B cell (primary cell): ENCODE results near the gene TEX10. TPM values are rescaled to one million over a fixed set of nuclear protein-coding genes. Genes with fewer than 3 reads are reported as not detected.

Experiments used
- ATAC-seq: fragments of 200-7000 bp; cut with Tn5 transposase; one replicate; pipeline ENCODE4 v1.10.0; 2021; ENCODE audit warnings: low read depth, mild to moderate bottlenecking, moderate number of reproducible peaks, moderate library complexity
- CTCF ChIA-PET: fragments of 350-600 bp; sonication (Branson Sonifier 250); formaldehyde crosslinking; loops from one replicate; lab custom pipeline; 2021; ENCODE audit warnings: antibody characterized with exemption, inconsistent platforms; lab: Charles Lee
- POLR2A ChIA-PET: fragments of 350-600 bp; sonication (Branson Sonifier 250); formaldehyde crosslinking; loops from one replicate; lab custom pipeline; 2021; ENCODE audit warnings: antibody characterized with exemption; lab: Charles Lee
- DNase-seq: peaks from one replicate; pipeline ENCODE4 v3.0.0; 2013
- H2AFZ ChIP-seq: 2 replicates; pipeline ENCODE4 v1.6.1; 2012; ENCODE audit warnings: mild to moderate bottlenecking, low read depth, low read length; ENCODE audit not compliant: insufficient read depth, poor library complexity, severe bottlenecking
- H3K27ac ChIP-seq, 2 donors: 1 replicate in 1 of 2; 2 replicates in 1 of 2; pipeline ENCODE4 v1.5.1; 2012 to 2013; ENCODE audit warnings: low read length in 2 of 2, mild to moderate bottlenecking in 2 of 2, moderate library complexity in 1 of 2
- H3K27me3 ChIP-seq, 4 experiments: fragments of 200-600 bp in 1 of 4; sonication (generic) in 1 of 4; replicated peaks in 1 of 4; 1 replicate in 2 of 4; 2 replicates in 2 of 4; pipeline versions ENCODE4 v1.6.1 to v1.7.0; 2013 to 2016; ENCODE audit warnings: low read length in 3 of 4, mild to moderate bottlenecking in 2 of 4, mixed read lengths in 1 of 4, moderate library complexity in 1 of 4; ENCODE audit not compliant: insufficient read depth in 4 of 4, control insufficient read depth in 3 of 4; ENCODE audit errors: control extremely low read depth in 1 of 4
- H3K36me3 ChIP-seq, 2 experiments: replicated peaks in 1 of 2; 1 replicate in 1 of 2; 2 replicates in 1 of 2; pipeline versions ENCODE4 v1.6.1 to v1.7.1; 2013; ENCODE audit warnings: low read length in 1 of 2; ENCODE audit not compliant: insufficient read depth in 2 of 2, control insufficient read depth in 1 of 2; ENCODE audit errors: control extremely low read depth in 1 of 2, extremely low read depth in 1 of 2
- H3K4me1 ChIP-seq, 2 donors: fragments of 200-600 bp in 1 of 2; sonication (generic) in 1 of 2; 1 replicate in 1 of 2; 2 replicates in 1 of 2; pipeline versions ENCODE4 v1.5.1 to v1.6.1; 2013 to 2017; ENCODE audit warnings: low read length in 2 of 2; ENCODE audit not compliant: control insufficient read depth in 2 of 2, insufficient read depth in 2 of 2
- H3K4me2 ChIP-seq: replicated peaks from 2 replicates; pipeline ENCODE3; 2012; ENCODE audit warnings: mild to moderate bottlenecking, low read depth, low read length; ENCODE audit not compliant: poor library complexity, severe bottlenecking
- H3K4me3 ChIP-seq, 5 experiments: fragments of 200-600 bp in 1 of 5; sonication (generic) in 1 of 5; 1 replicate in 3 of 5; 2 replicates in 2 of 5; pipeline versions ENCODE4 v1.5.1 to v1.7.0; 2011 to 2016; ENCODE audit warnings: low read length in 4 of 5, mild to moderate bottlenecking in 4 of 5, low read depth in 2 of 5, control low read depth in 1 of 5, moderate library complexity in 1 of 5; ENCODE audit not compliant: insufficient read depth in 1 of 5; ENCODE audit errors: control extremely low read depth in 1 of 5, extremely low read depth in 1 of 5
- H3K79me2 ChIP-seq: fragments of 200-600 bp; sonication (generic); one replicate; pipeline ENCODE4 v1.6.0; 2016; ENCODE audit warnings: low read length; ENCODE audit not compliant: control insufficient read depth, insufficient read depth
- H3K9ac ChIP-seq: fragments of 200-600 bp; sonication (generic); 2 replicates; pipeline ENCODE4 v1.6.1; 2017; ENCODE audit warnings: mild to moderate bottlenecking, low read length, moderate library complexity
- H3K9me3 ChIP-seq, 3 donors: one replicate each; pipeline versions ENCODE4 v1.6.1 to v1.7.1; 2013; ENCODE audit warnings: low read length in 2 of 3; ENCODE audit not compliant: control insufficient read depth in 2 of 3, insufficient read depth in 1 of 3; ENCODE audit errors: control extremely low read depth in 1 of 3
- H4K20me1 ChIP-seq: 2 replicates; pipeline ENCODE4 v1.6.0; 2012; ENCODE audit warnings: mild to moderate bottlenecking, low read length; ENCODE audit not compliant: insufficient read depth, control insufficient read depth, poor library complexity, severe bottlenecking
- H3K27ac Mint-ChIP-seq: one replicate; pipeline ENCODE4 v1.8.0; 2021; ENCODE audit warnings: mixed read lengths
- H3K27me3 Mint-ChIP-seq: one replicate; pipeline ENCODE4 v1.8.0; 2021; ENCODE audit warnings: mixed read lengths
- H3K4me1 Mint-ChIP-seq: one replicate; pipeline ENCODE4 v1.8.0; 2021; ENCODE audit warnings: mixed read lengths
- H3K4me3 Mint-ChIP-seq: one replicate; pipeline ENCODE4 v1.8.0; 2021; ENCODE audit warnings: mixed read lengths
- H3K9me3 Mint-ChIP-seq: one replicate; pipeline ENCODE4 v1.8.0; 2022; ENCODE audit warnings: mixed read lengths; ENCODE audit not compliant: insufficient read depth
- EZH2 ChIP-seq: IDR thresholded peaks from 2 replicates; pipeline ENCODE4 v1.6.1; 2012; ENCODE audit warnings: borderline replicate concordance, low read depth, mild to moderate bottlenecking, moderate library complexity, low read length; ENCODE audit not compliant: insufficient read depth, poor library complexity, severe bottlenecking
- WGBS: methylation state at CpG from one replicate; pipeline ENCODE4 v1.1.5; 2013; ENCODE audit warnings: missing lambda C conversion rate; ENCODE audit not compliant: insufficient coverage; 5-methylcytosine and 5-hydroxymethylcytosine counted together
- intact Hi-C: fragments of 100-400 bp; cut with micrococcal nuclease; formaldehyde crosslinking; loops from one replicate; pipeline ENCODE4 v1.10.0; 2022
- polyA plus RNA-seq: library from polyadenylated mRNA; depleted of rRNA; stranded (reverse); fragments of >200 nt; gene quantifications from 2 replicates; pipeline ENCODE4 v1.2.3, GENCODE V29; 2012
- total RNA-seq, 2 donors: library from RNA; stranded (reverse); fragments of 120-200 nt in 1 of 2; gene quantifications; 1 replicate in 1 of 2; 2 replicates in 1 of 2; pipeline versions ENCODE4 v1.2.3 to v1.2.4, GENCODE V29; 2013 to 2022
- TF ChIP-seq, protein P1 (sequence below): fragments of 200-600 bp; IDR thresholded peaks from one replicate; pipeline ENCODE4 v1.8.0; 2022; ENCODE audit warnings: antibody characterized with exemption, mild to moderate bottlenecking

The TEX10 gene
- total and polyA plus RNA-seq, 2 donors (not counting 1 experiment from before 2014, with no cell fraction given), result 15.5 to 24.9 TPM

DNA sequence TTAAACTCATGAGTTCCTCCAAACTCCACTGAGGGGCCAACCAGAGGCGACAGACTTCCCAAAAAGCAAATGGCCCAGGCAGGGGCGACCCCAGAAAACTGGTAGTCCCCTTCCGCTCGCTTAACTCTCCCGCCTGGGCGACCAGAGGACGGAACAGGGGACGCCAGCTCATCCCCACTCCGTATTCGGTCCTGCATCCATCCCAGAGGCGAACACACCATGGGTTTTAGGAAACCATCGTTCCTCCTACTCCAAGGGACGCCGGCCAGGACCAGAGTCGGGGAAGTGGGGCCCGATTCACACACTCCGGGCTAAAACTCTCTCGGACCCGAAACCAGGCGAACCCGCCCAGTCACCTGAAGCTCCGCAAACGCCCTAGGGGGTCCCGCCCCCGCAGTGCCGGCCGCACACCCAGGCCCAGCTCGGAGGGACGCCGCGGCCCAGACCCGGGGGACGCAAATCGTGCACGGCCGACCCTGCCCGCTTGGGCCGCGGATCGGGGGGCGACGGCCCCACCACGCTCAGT, 478 bp downstream of the TEX10 start:
- no peaks in the 10 kb centered on the region for H3K27me3 ChIP-seq
- H3K9me3 ChIP-seq, result no peaks in the 10 kb centered on the region
- peaks cover under 1 to 2% of the 10 kb centered on the region in 2 experiments for H3K36me3 ChIP-seq
- Mint-ChIP-seq H3K4me1 (peaks cover 67% of the 10 kb centered on the region), H3K27me3 (no peaks in the 10 kb centered on the region), H3K27ac (peak overlapping the region; percentile 83), H3K9me3 (no peaks in the 10 kb centered on the region), H3K4me3 (peak overlapping the region; percentile 93)
- H3K9ac ChIP-seq, result peak overlapping the region; percentile 93
- peaks cover 52% of the 10 kb centered on the region for H3K79me2 ChIP-seq
- peak overlapping the region; percentile 58 to 90 for H3K27ac ChIP-seq
- ATAC-seq, result peak; percentile 25
- peak overlapping the region; percentile 91 for H2AFZ ChIP-seq
- H3K4me1 ChIP-seq, result peaks cover 29 to 30% of the 10 kb centered on the region in 2 donors
- CTCF ChIA-PET, result interaction anchor here (0.6 to 2.6 kb wide), 5 partner anchors 9 to 85 kb away, joined by 3 to 13 read pairs (median 4); partner anchors contain the start of gene MSANTD3
- POLR2A ChIA-PET, result interaction anchor here (1.2 to 1.3 kb wide), 2 partner anchors 30 to 531 kb away, joined by 3 read pairs; no protein-coding TSS in a partner anchor
- DNase-seq, result no peak
- intact Hi-C loops, result loop anchor here (1.0 to 10.0 kb wide), 7 partner anchors 59 to 1180 kb away; partner anchors contain the start of genes ALG2, INVS, NR4A3 and RNF20
- WGBS, result under 1% methylated on average over 43 of the region's 43 CpGs
- peak overlapping the region; percentile 48 to 94 (median 92) for H3K4me3 ChIP-seq
- peaks cover 29% of the 10 kb centered on the region for H4K20me1 ChIP-seq
- H3K4me2 ChIP-seq, result peak overlapping the region; percentile 95
- no peak for TF ChIP-seq EZH2
- TF ChIP-seq, protein P1, sequence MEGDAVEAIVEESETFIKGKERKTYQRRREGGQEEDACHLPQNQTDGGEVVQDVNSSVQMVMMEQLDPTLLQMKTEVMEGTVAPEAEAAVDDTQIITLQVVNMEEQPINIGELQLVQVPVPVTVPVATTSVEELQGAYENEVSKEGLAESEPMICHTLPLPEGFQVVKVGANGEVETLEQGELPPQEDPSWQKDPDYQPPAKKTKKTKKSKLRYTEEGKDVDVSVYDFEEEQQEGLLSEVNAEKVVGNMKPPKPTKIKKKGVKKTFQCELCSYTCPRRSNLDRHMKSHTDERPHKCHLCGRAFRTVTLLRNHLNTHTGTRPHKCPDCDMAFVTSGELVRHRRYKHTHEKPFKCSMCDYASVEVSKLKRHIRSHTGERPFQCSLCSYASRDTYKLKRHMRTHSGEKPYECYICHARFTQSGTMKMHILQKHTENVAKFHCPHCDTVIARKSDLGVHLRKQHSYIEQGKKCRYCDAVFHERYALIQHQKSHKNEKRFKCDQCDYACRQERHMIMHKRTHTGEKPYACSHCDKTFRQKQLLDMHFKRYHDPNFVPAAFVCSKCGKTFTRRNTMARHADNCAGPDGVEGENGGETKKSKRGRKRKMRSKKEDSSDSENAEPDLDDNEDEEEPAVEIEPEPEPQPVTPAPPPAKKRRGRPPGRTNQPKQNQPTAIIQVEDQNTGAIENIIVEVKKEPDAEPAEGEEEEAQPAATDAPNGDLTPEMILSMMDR, result no peak

DNA sequence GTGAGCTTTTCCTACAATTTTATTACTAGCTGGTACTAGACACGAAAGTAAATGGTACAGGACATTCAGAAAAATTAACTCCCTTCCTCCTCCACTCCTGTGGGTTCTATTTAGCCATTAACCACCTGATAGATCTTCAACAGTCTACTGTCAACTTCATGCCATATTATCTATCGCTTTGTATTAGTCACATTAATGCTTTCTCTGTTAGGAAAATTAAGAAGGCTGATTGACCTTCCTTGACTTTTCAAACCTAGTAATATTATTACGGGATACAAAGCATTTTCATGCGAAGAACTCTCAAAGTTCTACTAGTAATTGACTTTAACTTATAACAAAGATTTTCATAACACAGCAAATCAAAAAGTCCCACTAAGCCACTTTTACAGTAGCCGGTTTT, 1.2 kb downstream of the TEX10 start:
- POLR2A ChIA-PET, result interaction anchor here (1.3 kb wide), 1 partner anchor 530 kb away, joined by 3 read pairs; no protein-coding TSS in a partner anchor
- intact Hi-C loops, result loop anchor here (5.0 to 10.0 kb wide), 4 partner anchors 243 to 1181 kb away; partner anchors contain the start of genes ALG2, NR4A3, RNF20 and SEC61B
- H2AFZ ChIP-seq, result peak overlapping the region; percentile 91

More for the DNA sequence above, 1.2 kb downstream of the TEX10 start:
- ATAC-seq (no peak), DNase-seq (no peak)
- peak overlapping the region; percentile 95 for H3K4me2 ChIP-seq
- peak overlapping the region in 1 of 2 donors; percentile 90 for H3K27ac ChIP-seq
- no peaks in the 10 kb centered on the region for H3K9me3 Mint-ChIP-seq
- H3K4me1 ChIP-seq, result peaks cover 26 to 30% of the 10 kb centered on the region in 2 donors
- peak overlapping the region; percentile 93 for H3K9ac ChIP-seq
- 25% methylated on average over 2 of the region's 5 CpGs for WGBS
- H3K9me3 ChIP-seq, result no peaks in the 10 kb centered on the region
- H4K20me1 ChIP-seq, result peaks cover 29% of the 10 kb centered on the region
- peaks cover 65% of the 10 kb centered on the region for H3K4me1 Mint-ChIP-seq
- peak overlapping the region; percentile 48 to 94 (median 92) for H3K4me3 ChIP-seq
- H3K27ac Mint-ChIP-seq, result peak overlapping the region; percentile 79
- H3K27me3 ChIP-seq, result no peaks in the 10 kb centered on the region
- no peak for TF ChIP-seq EZH2
- TF ChIP-seq, protein P1, result no peak
- peaks cover 60% of the 10 kb centered on the region for H3K79me2 ChIP-seq
- H3K4me3 Mint-ChIP-seq, result peak overlapping the region; percentile 93
- CTCF ChIA-PET, result interaction anchor here (0.6 to 2.6 kb wide), 3 partner anchors 10 to 527 kb away, joined by 3 to 13 read pairs (median 4); no protein-coding TSS in a partner anchor
- peaks cover 3 to 7% of the 10 kb centered on the region in 2 experiments for H3K36me3 ChIP-seq
- no peaks in the 10 kb centered on the region for H3K27me3 Mint-ChIP-seq
